HG03460 (cell line): ENCODE data around the gene ZNF593.

Source experiments
- ATAC-seq: cut with Tn5 transposase; IDR thresholded peaks from one replicate; pipeline ENCODE4 v1.9.1; 2021; ENCODE audit not compliant: unreplicated experiment

The ZNF593 gene

GRCh38 chr1:26168410-26169197 is 1.1 kb upstream of the ZNF593 start, which contains the start of gene C1orf232:
Gene C1orf232, minus strand, starts transcription at chr1:26168963. Its CDS starts 464 bp downstream, at chr1:26168499.
- ATAC-seq, result no peak

DNA sequence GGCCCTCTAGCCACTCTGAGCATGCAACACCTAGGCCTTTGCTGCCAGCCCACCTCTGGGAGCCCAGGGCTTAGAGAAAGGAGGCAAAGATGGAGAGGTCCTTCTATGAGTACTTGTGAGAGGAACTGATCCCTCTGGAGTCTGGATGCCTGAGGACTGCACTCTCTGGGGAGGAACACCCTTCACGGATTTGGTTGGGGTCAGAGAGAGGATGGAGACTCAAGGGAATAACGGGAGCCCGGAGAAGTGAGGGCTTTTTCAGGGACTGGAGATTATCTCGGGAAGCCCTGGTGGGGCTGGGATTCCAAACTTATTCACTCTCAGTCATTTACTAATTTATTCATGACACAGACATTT is 532 bp upstream of the ZNF593 start:
- no peak for ATAC-seq

DNA sequence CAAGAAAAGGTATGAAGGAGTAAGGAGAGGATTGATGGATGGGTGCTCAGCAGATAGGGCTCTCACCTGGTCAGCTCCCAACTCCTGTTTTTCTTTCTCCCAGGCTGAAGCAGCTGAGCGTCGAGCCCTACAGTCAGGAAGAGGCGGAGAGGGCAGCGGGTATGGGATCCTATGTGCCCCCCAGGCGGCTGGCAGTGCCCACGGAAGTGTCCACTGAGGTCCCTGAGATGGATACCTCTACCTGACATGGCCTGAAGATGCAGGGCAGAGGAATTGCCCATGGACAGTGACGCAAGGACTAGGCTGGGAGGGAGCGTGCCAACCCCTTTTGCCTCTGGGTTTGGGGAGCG is 739 bp downstream of the ZNF593 start:
- no peak for ATAC-seq

GRCh38 chr1:26171084-26172072 is 1.7 kb downstream of the ZNF593 start, which contains the start of gene ZNF593OS:
Gene ZNF593OS, minus strand, starts transcription at chr1:26171832. Its CDS starts 171 bp downstream, at chr1:26171661.
- ATAC-seq, result no peak

- no peak for ATAC-seq
These were observed 5.6 kb downstream of the ZNF593 start for GRCh38 chr1:26175346-26175745.

DNA sequence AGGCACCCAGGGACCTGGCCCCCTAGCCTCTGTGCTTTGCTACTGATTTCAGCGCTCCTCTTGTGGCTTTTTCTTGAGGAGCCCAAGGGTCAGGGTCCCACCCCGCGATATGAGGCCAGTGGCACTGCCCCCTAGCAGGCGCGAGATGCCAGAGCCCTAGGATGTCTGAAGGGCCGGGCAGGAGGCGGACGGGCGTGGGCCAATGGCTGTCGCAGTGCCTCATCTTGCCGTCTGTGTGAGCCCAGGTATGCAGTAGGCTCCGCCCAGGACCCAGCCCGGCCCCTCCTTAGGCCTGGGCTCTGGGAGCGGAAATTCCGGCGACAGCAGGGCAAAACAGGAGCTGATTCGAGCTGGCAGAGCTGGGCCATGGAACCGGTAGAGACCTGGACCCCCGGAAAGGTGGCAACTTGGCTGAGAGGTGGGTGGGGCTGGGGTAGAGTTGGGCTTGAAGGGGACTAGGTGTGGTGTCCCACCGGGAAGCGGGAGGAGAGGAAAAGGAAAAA is 7.5 kb downstream of the ZNF593 start, which contains the start of gene CNKSR1:
Gene CNKSR1, plus strand, starts transcription at position 310 of the 503 bp plus-strand sequence. Its CDS starts 57 bp downstream, at position 367.
- ATAC-seq, result no peak

DNA sequence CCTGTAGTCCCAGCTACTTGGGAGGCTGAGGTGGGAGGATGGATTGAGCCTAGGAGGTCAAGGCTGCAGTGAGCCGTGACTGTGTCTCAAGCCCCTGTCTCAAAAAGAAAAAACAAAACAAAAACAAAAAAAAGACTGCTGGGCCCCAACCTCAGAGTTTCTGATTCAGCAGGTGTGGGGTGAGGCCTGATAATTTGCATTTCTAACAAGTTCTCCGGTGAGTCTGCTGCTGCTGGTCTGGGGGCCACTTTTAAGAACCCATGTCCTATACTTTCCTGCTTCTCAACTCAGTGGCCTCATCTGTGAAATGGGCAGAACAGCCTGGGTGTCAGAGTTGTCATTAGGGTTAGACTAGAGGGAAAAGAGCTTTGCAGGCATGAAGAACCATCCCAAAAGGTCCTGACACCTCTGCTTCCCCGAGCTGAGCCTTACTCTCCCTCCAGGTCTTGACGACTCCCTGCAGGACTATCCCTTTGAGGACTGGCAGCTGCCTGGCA is 10.3 kb downstream of the ZNF593 start:
- no peak for ATAC-seq

DNA sequence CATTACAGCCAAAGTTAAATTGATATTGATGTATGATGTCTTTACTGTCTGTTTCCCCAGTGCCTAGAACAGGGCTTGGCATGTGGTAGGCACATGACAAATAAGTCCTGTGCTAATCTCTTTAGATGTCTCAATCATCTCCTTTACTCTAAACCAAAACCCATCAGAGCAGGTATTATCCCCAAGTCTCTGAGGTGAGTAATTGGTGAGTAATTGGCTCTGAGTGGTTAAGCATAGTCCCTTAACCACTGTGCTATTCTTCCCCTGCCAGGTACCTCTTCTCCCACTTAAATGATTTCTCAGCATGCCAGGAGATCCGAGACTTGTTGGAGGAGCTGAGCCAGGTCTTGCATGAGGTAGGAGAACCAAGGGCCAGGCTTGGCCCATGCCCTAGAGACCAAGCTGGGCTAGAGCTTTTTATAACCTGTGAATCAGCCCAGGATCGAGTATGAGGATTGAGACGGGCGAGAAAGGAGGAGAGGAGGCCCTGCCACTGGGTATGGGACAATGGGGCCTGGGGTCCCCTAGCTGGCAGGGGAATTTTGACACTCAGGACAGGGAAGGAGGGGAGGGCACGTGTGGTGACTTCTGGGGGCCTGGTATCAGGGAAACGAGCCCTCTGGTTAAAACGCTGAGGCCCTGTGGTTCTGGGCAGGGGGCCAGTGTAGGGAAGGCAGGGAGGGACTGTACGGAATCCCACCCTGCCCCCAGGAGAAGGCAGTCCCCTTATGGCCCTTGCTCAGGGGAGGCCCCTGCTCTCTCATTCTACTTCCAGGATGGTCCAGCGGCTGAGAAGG is 12.1 kb downstream of the ZNF593 start:
- no peak for ATAC-seq

GRCh38 chr1:26182383-26182696 is 12.6 kb downstream of the ZNF593 start:
- no peak for ATAC-seq

GRCh38 chr1:26184086-26184485 is 14.4 kb downstream of the ZNF593 start:
- ATAC-seq, result no peak

- no peak for ATAC-seq
These were observed 15.2 kb downstream of the ZNF593 start for GRCh38 chr1:26184883-26185282.

- ATAC-seq, result no peak
These were observed 18.2 kb downstream of the ZNF593 start for GRCh38 chr1:26187882-26188281.

GRCh38 chr1:26188477-26188876 is 18.8 kb downstream of the ZNF593 start:
- no peak for ATAC-seq

- no peak for ATAC-seq
These were observed 19.6 kb downstream of the ZNF593 start for GRCh38 chr1:26189331-26189730.

- no peak for ATAC-seq
These were observed 20.1 kb downstream of the ZNF593 start for GRCh38 chr1:26189751-26190275.

GRCh38 chr1:26190373-26190987 is 20.8 kb downstream of the ZNF593 start, which contains the start of gene CATSPER4:
Gene CATSPER4, plus strand, starts transcription at chr1:26190602. Its CDS starts 26 bp downstream, at chr1:26190628.
- ATAC-seq, result no peak

- ATAC-seq, result no peak
These were observed 22.0 kb downstream of the ZNF593 start for GRCh38 chr1:26191739-26192138.

DNA sequence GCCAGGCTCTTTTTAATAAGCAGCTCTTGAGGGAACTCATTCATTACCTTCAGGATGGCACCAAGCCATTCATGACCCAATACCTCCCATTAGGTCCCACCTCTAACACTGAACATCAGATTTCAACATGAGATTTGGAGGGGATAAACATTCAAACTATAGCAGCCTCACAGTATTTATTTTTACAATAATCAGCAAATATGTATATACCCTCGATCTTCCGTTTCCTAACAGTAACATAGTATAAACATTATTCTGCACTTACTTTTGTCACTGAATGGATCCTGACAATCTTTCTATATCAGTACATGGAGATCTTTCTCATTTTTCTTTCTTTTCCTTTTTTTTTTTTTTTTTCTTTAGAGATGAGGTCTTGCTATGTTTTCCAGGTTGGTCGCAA is 26.1 kb downstream of the ZNF593 start:
- no peak for ATAC-seq

DNA sequence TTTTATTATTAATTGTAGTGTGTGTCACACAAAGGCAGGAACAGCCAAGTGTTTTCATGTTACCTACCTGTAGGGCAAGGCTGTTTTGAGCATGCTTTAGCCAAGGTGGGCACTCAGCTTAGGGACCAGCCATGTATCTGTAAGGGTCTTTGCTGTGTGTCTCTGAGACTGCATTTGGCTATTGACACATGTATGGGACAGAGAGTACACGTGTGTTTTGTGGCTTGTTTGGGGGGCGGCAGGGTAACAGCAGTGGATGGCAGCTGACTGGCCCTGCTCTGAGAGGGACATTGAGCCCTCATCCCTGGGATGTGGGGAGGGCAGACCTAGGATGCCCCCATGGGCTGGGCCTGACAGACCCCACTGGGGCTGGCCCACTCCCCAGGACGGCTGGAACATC is 27.6 kb downstream of the ZNF593 start:
- ATAC-seq, result no peak

DNA sequence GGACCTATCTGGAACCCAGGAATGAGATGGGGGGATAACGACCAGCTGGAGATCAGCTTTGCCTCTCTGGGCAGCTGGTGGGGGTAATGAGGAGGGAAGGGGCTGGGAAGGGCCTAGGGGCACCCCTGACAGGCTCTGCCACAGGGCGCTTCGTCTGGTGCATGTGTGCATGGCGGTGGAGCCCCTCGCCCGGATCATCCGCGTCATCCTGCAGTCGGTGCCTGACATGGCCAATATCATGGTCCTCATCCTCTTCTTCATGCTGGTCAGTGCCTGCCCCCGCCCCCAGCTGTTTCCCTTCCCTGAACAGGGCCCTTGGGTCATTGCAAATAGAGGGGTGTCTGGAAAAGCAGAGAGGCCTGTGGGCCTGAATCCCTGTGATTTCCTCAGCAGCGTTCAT is 28.1 kb downstream of the ZNF593 start:
- ATAC-seq, result no peak
